ENCODE measurements around the gene ESYT2. TPM values are rescaled to one million over a fixed set of nuclear protein-coding genes. Genes with fewer than 3 reads are reported as not detected.

The ESYT2 gene
- polyA plus RNA-seq, 1 of the 3 experiments (the other 2 are of a cell fraction): 34.2 TPM

GRCh38 chr7:158876984-158877383 lies 47.7 kb upstream of the ESYT2 start:
- no peaks in the 10 kb centered on the region for H3K79me2 ChIP-seq (ENCODE audit: insufficient read depth)
- H3F3A ChIP-seq (replicated peaks; ENCODE audit: insufficient read depth): peaks cover 4% of the 10 kb centered on the region
- 96% methylated on average over 23 of the region's 23 CpGs for WGBS (ENCODE audit: low lambda C conversion rate)
- CTCF ChIA-PET: no interaction called here
- H3K9me2 ChIP-seq: no peaks in the 10 kb centered on the region
- H3K36me3 ChIP-seq (replicated peaks in 1 of 2; ENCODE audit: control insufficient read depth in 1 of 2, insufficient read depth in 2 of 2, low read length in 1 of 2): peaks cover 43 to 44% of the 10 kb centered on the region in 2 experiments
- no peaks in the 10 kb centered on the region for H3K4me1 ChIP-seq (ENCODE audit: control insufficient read depth in 1 of 2, insufficient read depth in 2 of 2, low read depth in 1 of 2, low read length in 1 of 2)
- no peak for DNase-seq
- no peak overlapping the region for H3K4me3 ChIP-seq (ENCODE audit: low read depth in 2 of 2, low read length in 1 of 2)
- H3K9me3 ChIP-seq: no peaks in the 10 kb centered on the region
- H3K27ac ChIP-seq (ENCODE audit: low read depth in 2 of 2, low read length in 1 of 2): no peak overlapping the region
- no peak overlapping the region for H3K4me2 ChIP-seq
- H4K20me1 ChIP-seq (ENCODE audit: insufficient read depth): no peaks in the 10 kb centered on the region
- H3K27me3 ChIP-seq (ENCODE audit: insufficient read depth): no peaks in the 10 kb centered on the region
- no peak for TF ChIP-seq MXI1 (IDR thresholded peaks at IDR 0.05; ENCODE audit: low read depth, low read length)
- TF ChIP-seq RAD21 (IDR thresholded peaks at IDR 0.05; ENCODE audit: low read length): no peak
- TF ChIP-seq, protein P1, sequence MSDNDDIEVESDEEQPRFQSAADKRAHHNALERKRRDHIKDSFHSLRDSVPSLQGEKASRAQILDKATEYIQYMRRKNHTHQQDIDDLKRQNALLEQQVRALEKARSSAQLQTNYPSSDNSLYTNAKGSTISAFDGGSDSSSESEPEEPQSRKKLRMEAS (IDR thresholded peaks at IDR 0.05; ENCODE audit: low read depth): no peak
- TF ChIP-seq CHD2 (IDR thresholded peaks at IDR 0.05; ENCODE audit: low read length, partially characterized antibody): no peak
- no peak for TF ChIP-seq TCF12 (IDR thresholded peaks at IDR 0.05)
- no peak for TF ChIP-seq GATA2 (CRISPR knock-in tag; IDR thresholded peaks at IDR 0.05)
- no peak for TF ChIP-seq NFIC (IDR thresholded peaks at IDR 0.05; ENCODE audit: borderline replicate concordance)
- TF ChIP-seq IRF3 (IDR thresholded peaks at IDR 0.05; ENCODE audit: low read depth, low read length): no peak
- TF ChIP-seq, protein P2, sequence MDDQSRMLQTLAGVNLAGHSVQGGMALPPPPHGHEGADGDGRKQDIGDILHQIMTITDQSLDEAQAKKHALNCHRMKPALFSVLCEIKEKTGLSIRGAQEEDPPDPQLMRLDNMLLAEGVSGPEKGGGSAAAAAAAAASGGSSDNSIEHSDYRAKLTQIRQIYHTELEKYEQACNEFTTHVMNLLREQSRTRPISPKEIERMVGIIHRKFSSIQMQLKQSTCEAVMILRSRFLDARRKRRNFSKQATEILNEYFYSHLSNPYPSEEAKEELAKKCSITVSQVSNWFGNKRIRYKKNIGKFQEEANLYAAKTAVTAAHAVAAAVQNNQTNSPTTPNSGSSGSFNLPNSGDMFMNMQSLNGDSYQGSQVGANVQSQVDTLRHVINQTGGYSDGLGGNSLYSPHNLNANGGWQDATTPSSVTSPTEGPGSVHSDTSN (IDR thresholded peaks at IDR 0.05): no peak
- TF ChIP-seq MEF2A (IDR thresholded peaks at IDR 0.05; ENCODE audit: borderline replicate concordance, low read depth): no peak
- no peak for TF ChIP-seq FOXM1 (IDR thresholded peaks at IDR 0.05; ENCODE audit: low read depth)
- TF ChIP-seq, protein P3, sequence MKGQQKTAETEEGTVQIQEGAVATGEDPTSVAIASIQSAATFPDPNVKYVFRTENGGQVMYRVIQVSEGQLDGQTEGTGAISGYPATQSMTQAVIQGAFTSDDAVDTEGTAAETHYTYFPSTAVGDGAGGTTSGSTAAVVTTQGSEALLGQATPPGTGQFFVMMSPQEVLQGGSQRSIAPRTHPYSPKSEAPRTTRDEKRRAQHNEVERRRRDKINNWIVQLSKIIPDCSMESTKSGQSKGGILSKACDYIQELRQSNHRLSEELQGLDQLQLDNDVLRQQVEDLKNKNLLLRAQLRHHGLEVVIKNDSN (IDR thresholded peaks at IDR 0.05; ENCODE audit: borderline replicate concordance, low read depth): no peak
- no peak for TF ChIP-seq YY1 (IDR thresholded peaks at IDR 0.05; ENCODE audit: low read depth)
- no peak for TF ChIP-seq NRF1 (IDR thresholded peaks at IDR 0.05; ENCODE audit: low read depth, low read length)
- POLR2A ChIA-PET: no interaction called here
- no peak overlapping the region for H3K9ac ChIP-seq
- no peak overlapping the region for H2AFZ ChIP-seq (ENCODE audit: low read depth)

DNA sequence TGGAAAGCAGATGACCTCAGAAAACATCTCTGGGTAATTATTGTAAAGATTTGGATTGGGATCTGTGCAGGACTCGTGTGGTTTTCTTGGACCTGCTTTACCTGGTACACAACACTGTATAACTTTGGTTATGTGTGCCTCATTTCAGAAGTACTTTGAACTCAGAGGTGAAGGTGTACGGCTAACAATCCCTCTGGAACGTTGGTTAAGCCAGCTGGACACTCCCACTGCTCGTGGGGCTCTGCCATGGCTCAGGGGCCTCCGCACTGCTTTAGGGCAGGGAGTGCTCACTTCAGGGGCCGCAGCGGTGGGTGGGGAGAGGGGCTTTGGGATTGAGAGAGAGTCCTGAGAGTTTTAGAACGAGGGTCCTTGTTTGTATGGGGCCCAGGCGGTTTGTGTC lies 40.6 kb upstream of the ESYT2 start:
- 93% methylated on average over 9 of the region's 9 CpGs for WGBS (ENCODE audit: low lambda C conversion rate)
- peaks cover 8 to 10% of the 10 kb centered on the region in 2 experiments for H3K36me3 ChIP-seq (replicated peaks in 1 of 2; ENCODE audit: control insufficient read depth in 1 of 2, insufficient read depth in 2 of 2, low read length in 1 of 2)
- no peak overlapping the region for H3K4me2 ChIP-seq
- H3K27ac ChIP-seq (ENCODE audit: low read depth in 2 of 2, low read length in 1 of 2): no peak overlapping the region
- H3K9me3 ChIP-seq: no peaks in the 10 kb centered on the region
- H3F3A ChIP-seq (replicated peaks; ENCODE audit: insufficient read depth): no peaks in the 10 kb centered on the region
- no peak overlapping the region for H3K4me3 ChIP-seq (ENCODE audit: low read depth in 2 of 2, low read length in 1 of 2)
- peaks cover 42% of the 10 kb centered on the region; the same call in 1 of the 2 replicates for H3K79me2 ChIP-seq (ENCODE audit: insufficient read depth)
- H3K9ac ChIP-seq: no peak overlapping the region
- H4K20me1 ChIP-seq (ENCODE audit: insufficient read depth): no peaks in the 10 kb centered on the region
- no peaks in the 10 kb centered on the region for H3K9me2 ChIP-seq
- no peak for DNase-seq
- ChIA-PET CTCF (interaction anchor here (1.5 to 1.9 kb wide), 2 partner anchors 17 to 107 kb away, joined by 3 to 9 read pairs; no protein-coding TSS in a partner anchor), POLR2A (no interaction called here)
- H2AFZ ChIP-seq (ENCODE audit: low read depth): no peak overlapping the region
- peaks cover 0 to 18% of the 10 kb centered on the region in 2 experiments; a peak in 1 of 4 replicates for H3K4me1 ChIP-seq (ENCODE audit: control insufficient read depth in 1 of 2, insufficient read depth in 2 of 2, low read depth in 1 of 2, low read length in 1 of 2)
- no peaks in the 10 kb centered on the region for H3K27me3 ChIP-seq (ENCODE audit: insufficient read depth)
- TF ChIP-seq IRF3 (IDR thresholded peaks at IDR 0.05; ENCODE audit: low read depth, low read length): no peak
- no peak for TF ChIP-seq RFX5 (IDR thresholded peaks at IDR 0.05; ENCODE audit: low read length)
- no peak for TF ChIP-seq RAD21 (IDR thresholded peaks at IDR 0.05; ENCODE audit: low read length)
- TF ChIP-seq SIN3A (IDR thresholded peaks at IDR 0.05; ENCODE audit: borderline replicate concordance, low read depth, low read length): no peak
- TF ChIP-seq RXRA (IDR thresholded peaks at IDR 0.05; ENCODE audit: borderline replicate concordance, low read depth): no peak
- TF ChIP-seq SMC3 (IDR thresholded peaks at IDR 0.05; ENCODE audit: low read depth, low read length): no peak
- no peak for TF ChIP-seq NRF1 (IDR thresholded peaks at IDR 0.05; ENCODE audit: low read depth, low read length)
- no peak for TF ChIP-seq REST (IDR thresholded peaks at IDR 0.05; ENCODE audit: low read depth, low read length)
- TF ChIP-seq, protein P2 (IDR thresholded peaks at IDR 0.05): no peak
- no peak for TF ChIP-seq NFIC (IDR thresholded peaks at IDR 0.05; ENCODE audit: borderline replicate concordance)

All from SK-N-SH (cell line).